Raji (cell line): ENCODE results near the gene CD3E.

ENCODE experiments used
- POLR2A ChIP-seq: IDR thresholded peaks from 2 replicates; pipeline ENCODE4 v1.6.1; 2011; ENCODE audit warnings: low read depth, low read length, control low read depth; ENCODE audit not compliant: insufficient read depth

Gene CD3E

GRCh38 chr11:118341261-118341660 is 36.7 kb downstream of the CD3E start:
- no peak for TF ChIP-seq POLR2A

- TF ChIP-seq POLR2A: no peak
Measured at GRCh38 chr11:118341815-118342489, 37.4 kb downstream of the CD3E start.

GRCh38 chr11:118342503-118343161 is 38.1 kb downstream of the CD3E start, which contains the start of gene CD3D:
Gene CD3D, minus strand, starts transcription at chr11:118342705. Its CDS starts 98 bp downstream, at chr11:118342607.
- no peak for TF ChIP-seq POLR2A

- TF ChIP-seq POLR2A: no peak
Measured at GRCh38 chr11:118343248-118343647, 38.7 kb downstream of the CD3E start.

- TF ChIP-seq POLR2A: no peak
Measured at GRCh38 chr11:118343981-118344515, 39.5 kb downstream of the CD3E start, which contains the start of gene CD3G. Gene CD3G, plus strand, starts transcription at chr11:118344344. Its CDS starts 80 bp downstream, at chr11:118344424.

GRCh38 chr11:118349475-118349874 is 44.9 kb downstream of the CD3E start:
- TF ChIP-seq POLR2A: no peak

- TF ChIP-seq POLR2A: no peak
Measured at GRCh38 chr11:118353084-118353710, 48.7 kb downstream of the CD3E start.

- TF ChIP-seq POLR2A: no peak
Measured at GRCh38 chr11:118358071-118358470, 53.5 kb downstream of the CD3E start.

GRCh38 chr11:118359295-118359958 is 54.9 kb downstream of the CD3E start, which contains the start of gene UBE4A:
Gene UBE4A, plus strand, starts transcription at chr11:118359600. Its CDS starts 5,481 bp downstream, at chr11:118365081.
- TF ChIP-seq POLR2A: peak; percentile 98

GRCh38 chr11:118364956-118365615 is 60.6 kb downstream of the CD3E start:
- TF ChIP-seq POLR2A: no peak
